Neuronal stem cell (in vitro differentiated cells): ENCODE data around the gene NWD2.

ENCODE experiments used
- DNase-seq: peaks from one replicate; pipeline ENCODE4 v3.0.0-alpha.2; 2013; ENCODE audit warnings: low spot score
- H2AFZ ChIP-seq: one replicate; pipeline ENCODE4 v1.6.1; 2013; ENCODE audit warnings: mild to moderate bottlenecking, low read length, inconsistent platforms
- H2AK5ac ChIP-seq: 2 replicates; pipeline ENCODE4 v1.6.1; 2013; ENCODE audit warnings: low read depth, mild to moderate bottlenecking, inconsistent platforms, low read length, moderate library complexity, mixed read lengths
- H2BK120ac ChIP-seq: 2 replicates; pipeline ENCODE4 v1.6.1; 2013; ENCODE audit warnings: low read depth, mild to moderate bottlenecking, inconsistent platforms, low read length, moderate library complexity, mixed read lengths
- H2BK12ac ChIP-seq: one replicate; pipeline ENCODE4 v1.6.1; 2013; ENCODE audit warnings: low read length, inconsistent platforms
- H2BK15ac ChIP-seq: 2 replicates; pipeline ENCODE4 v1.6.1; 2013; ENCODE audit warnings: mild to moderate bottlenecking, low read length, inconsistent platforms, mixed read lengths
- H2BK5ac ChIP-seq: one replicate; pipeline ENCODE4 v1.6.1; 2013; ENCODE audit warnings: inconsistent platforms, mild to moderate bottlenecking, low read length, moderate library complexity
- H3K14ac ChIP-seq: one replicate; pipeline ENCODE4 v1.6.1; 2013; ENCODE audit warnings: low read length, inconsistent platforms
- H3K18ac ChIP-seq: 2 replicates; pipeline ENCODE4 v1.6.1; 2013; ENCODE audit warnings: low read length, inconsistent platforms
- H3K23ac ChIP-seq: 2 replicates; pipeline ENCODE4 v1.6.1; 2013; ENCODE audit warnings: low read depth, mild to moderate bottlenecking, mixed read lengths, low read length, inconsistent platforms; ENCODE audit not compliant: poor library complexity
- H3K27ac ChIP-seq: replicated peaks from 3 replicates; pipeline ENCODE4 v1.5.1; 2013; ENCODE audit warnings: low read length, inconsistent platforms
- H3K27me3 ChIP-seq, 3 experiments: 2 replicates each; pipeline ENCODE4 v1.6.1; 2013; ENCODE audit warnings: low read length in 3 of 3, mild to moderate bottlenecking in 2 of 3, inconsistent platforms in 1 of 3, low read depth in 1 of 3, mixed read lengths in 1 of 3, moderate library complexity in 1 of 3; ENCODE audit not compliant: control insufficient read depth in 3 of 3, insufficient read depth in 3 of 3
- H3K36me3 ChIP-seq, 2 donors: replicated peaks in 1 of 2; 2 replicates each; pipeline ENCODE4 v1.6.1; 2013; ENCODE audit warnings: low read length in 2 of 2; ENCODE audit not compliant: control insufficient read depth in 2 of 2, insufficient read depth in 2 of 2
- H3K4ac ChIP-seq: 2 replicates; pipeline ENCODE4 v1.6.1; 2013; ENCODE audit warnings: inconsistent platforms, mild to moderate bottlenecking, low read length, moderate library complexity
- H3K4me1 ChIP-seq, 2 donors: 1 replicate in 1 of 2; 2 replicates in 1 of 2; pipeline ENCODE4 v1.6.1; 2013; ENCODE audit warnings: low read length in 2 of 2, low read depth in 1 of 2; ENCODE audit not compliant: control insufficient read depth in 2 of 2, insufficient read depth in 1 of 2
- H3K4me2 ChIP-seq: one replicate; pipeline ENCODE4 v1.6.1; 2013; ENCODE audit warnings: mild to moderate bottlenecking, low read length, inconsistent platforms; ENCODE audit not compliant: insufficient read depth, poor library complexity, severe bottlenecking
- H3K4me3 ChIP-seq, 2 donors: 2 replicates each; pipeline ENCODE4 v1.5.1; 2013; ENCODE audit warnings: low read length in 2 of 2, mild to moderate bottlenecking in 2 of 2, inconsistent platforms in 1 of 2, moderate library complexity in 1 of 2
- H3K79me1 ChIP-seq: one replicate; pipeline ENCODE4 v1.6.1; 2013; ENCODE audit warnings: low read depth, mild to moderate bottlenecking, inconsistent platforms, low read length, moderate library complexity
- H3K9ac ChIP-seq: one replicate; pipeline ENCODE4 v1.6.1; 2013; ENCODE audit warnings: mild to moderate bottlenecking, low read depth, low read length, inconsistent platforms; ENCODE audit not compliant: poor library complexity
- H3K9me3 ChIP-seq, 2 donors: replicated peaks in 1 of 2; 2 replicates each; pipeline versions ENCODE3 to v1.6.1; 2013; ENCODE audit warnings: low read length in 2 of 2, mild to moderate bottlenecking in 2 of 2, inconsistent platforms in 1 of 2, low read depth in 1 of 2, mixed read lengths in 1 of 2, moderate library complexity in 1 of 2; ENCODE audit not compliant: control insufficient read depth in 2 of 2, insufficient read depth in 1 of 2
- H4K8ac ChIP-seq: one replicate; pipeline ENCODE4 v1.6.1; 2013; ENCODE audit warnings: low read depth, mild to moderate bottlenecking, inconsistent platforms, low read length, moderate library complexity
- H4K91ac ChIP-seq: one replicate; pipeline ENCODE4 v1.6.1; 2013; ENCODE audit warnings: low read length, low read depth, mild to moderate bottlenecking, inconsistent platforms; ENCODE audit not compliant: poor library complexity
- WGBS, 2 donors: extraction: QIAGEN DNeasy Blood & Tissue Kit; methylation state at CpG; one replicate each; pipeline ENCODE4 v1.1.7; 2013; ENCODE audit warnings: missing lambda C conversion rate in 2 of 2, mixed read lengths in 1 of 2; ENCODE audit not compliant: insufficient read length in 2 of 2, insufficient replicate concordance in 1 of 2; ENCODE audit errors: extremely low coverage in 2 of 2; 5-methylcytosine and 5-hydroxymethylcytosine counted together

NWD2 gene

GRCh38 chr4:37305984-37306383 is 61.4 kb downstream of the NWD2 start:
- H4K8ac ChIP-seq: no peak overlapping the region
- H3K4ac ChIP-seq: no peak overlapping the region
- no peak overlapping the region for H3K4me2 ChIP-seq
- H3K4me3 ChIP-seq: no peak overlapping the region
- H2AK5ac ChIP-seq: no peak overlapping the region
- no peaks in the 10 kb centered on the region for H3K36me3 ChIP-seq
- no peak overlapping the region for H2BK12ac ChIP-seq
- no peak overlapping the region for H2BK5ac ChIP-seq
- H3K27me3 ChIP-seq: no peaks in the 10 kb centered on the region
- H2BK15ac ChIP-seq: no peak overlapping the region
- no peak overlapping the region for H3K23ac ChIP-seq
- H2BK120ac ChIP-seq: no peak overlapping the region
- no peak overlapping the region for H4K91ac ChIP-seq
- H3K9ac ChIP-seq: no peak overlapping the region
- no peak overlapping the region for H3K27ac ChIP-seq
- no peaks in the 10 kb centered on the region for H3K79me1 ChIP-seq
- no peak overlapping the region for H3K14ac ChIP-seq
- H3K4me1 ChIP-seq: no peaks in the 10 kb centered on the region
- DNase-seq: no peak
- H2AFZ ChIP-seq: no peak overlapping the region
- WGBS, 2 donors: no CpG with 5 or more reads among the region's 1 CpG
- no peak overlapping the region for H3K18ac ChIP-seq
- H3K9me3 ChIP-seq: peaks cover 0 to 4% of the 10 kb centered on the region in 2 donors

DNA sequence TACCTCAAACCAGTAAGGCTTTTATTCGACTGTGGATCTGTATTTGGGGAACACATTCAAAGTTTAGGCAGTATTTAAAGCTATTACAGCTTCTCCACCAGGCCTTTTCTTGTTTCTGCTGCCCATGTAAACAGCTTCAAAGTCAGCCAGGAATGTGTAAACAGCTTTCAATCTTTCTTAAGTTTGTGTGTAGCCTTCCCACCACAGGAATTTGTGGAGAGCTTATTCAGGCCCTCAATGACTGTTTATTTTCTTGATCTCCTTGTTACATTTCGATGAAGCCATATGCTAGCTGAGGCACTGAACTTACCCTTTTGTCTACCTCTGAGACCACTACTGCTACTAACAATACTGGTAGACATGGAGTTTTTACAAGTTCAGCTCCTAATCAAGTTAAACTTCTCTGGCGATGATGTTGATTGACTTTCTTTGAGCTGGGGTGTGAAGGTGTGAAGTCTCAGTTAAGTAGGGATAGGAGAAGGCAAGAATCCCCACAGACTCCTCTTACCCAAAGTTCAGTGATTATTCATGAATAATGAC is 72.6 kb downstream of the NWD2 start:
- Histone ChIP-seq H3K27ac (no peak overlapping the region), H3K4me1 (no peaks in the 10 kb centered on the region), H4K8ac (no peak overlapping the region), H2BK5ac (no peak overlapping the region), H2BK12ac (no peak overlapping the region), H2BK120ac (no peak overlapping the region), H2AFZ (no peak overlapping the region), H2AK5ac (no peak overlapping the region), H3K36me3 (no peaks in the 10 kb centered on the region), H3K4me2 (no peak overlapping the region), H3K9ac (no peak overlapping the region), H3K4ac (no peak overlapping the region), H2BK15ac (no peak overlapping the region), H3K4me3 (no peak overlapping the region), H3K9me3 (no peaks in the 10 kb centered on the region), H3K79me1 (no peaks in the 10 kb centered on the region), H4K91ac (no peak overlapping the region), H3K14ac (no peak overlapping the region), H3K18ac (no peak overlapping the region), H3K23ac (no peak overlapping the region), H3K27me3 (no peaks in the 10 kb centered on the region)
- DNase-seq: no peak
- WGBS, 2 donors: no CpG with 5 or more reads among the region's 3 CpGs

GRCh38 chr4:37320513-37321235 is 76.1 kb downstream of the NWD2 start:
- Histone ChIP-seq H2BK12ac (no peak overlapping the region), H3K4ac (no peak overlapping the region), H3K4me2 (no peak overlapping the region), H2AFZ (no peak overlapping the region), H2BK5ac (no peak overlapping the region), H3K9ac (no peak overlapping the region), H2AK5ac (no peak overlapping the region), H3K27me3 (no peaks in the 10 kb centered on the region), H3K36me3 (no peaks in the 10 kb centered on the region), H3K27ac (no peak overlapping the region), H3K18ac (no peak overlapping the region), H4K91ac (no peak overlapping the region), H3K9me3 (no peaks in the 10 kb centered on the region), H3K4me3 (no peak overlapping the region), H3K14ac (no peak overlapping the region), H2BK15ac (no peak overlapping the region), H4K8ac (no peak overlapping the region), H3K23ac (no peak overlapping the region), H2BK120ac (no peak overlapping the region), H3K4me1 (no peaks in the 10 kb centered on the region), H3K79me1 (no peaks in the 10 kb centered on the region)
- DNase-seq: no peak
- WGBS, 2 donors: no CpG with 5 or more reads among the region's 5 CpGs

DNA sequence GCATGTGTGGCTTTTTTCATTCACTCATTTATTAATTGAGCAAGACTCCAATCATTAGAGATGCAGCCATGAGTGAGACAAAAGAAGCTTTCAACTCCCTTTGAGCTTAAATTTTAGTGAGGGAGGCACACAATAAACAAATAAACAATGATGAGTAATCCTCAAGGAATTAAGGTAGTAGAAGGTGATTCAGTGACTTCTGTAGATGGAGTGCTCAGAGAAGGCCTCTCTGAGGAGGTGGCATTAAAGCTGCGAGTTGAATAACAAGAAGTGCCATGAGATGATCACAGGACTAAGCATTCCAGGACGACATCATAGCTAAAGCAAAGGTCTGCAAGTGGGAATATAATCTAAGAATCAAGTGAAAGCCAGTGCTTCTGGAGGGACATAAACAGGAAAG is 77.6 kb downstream of the NWD2 start:
- no peak overlapping the region for H3K23ac ChIP-seq
- H3K27ac ChIP-seq: no peak overlapping the region
- H3K9me3 ChIP-seq: no peaks in the 10 kb centered on the region
- no peak overlapping the region for H2AFZ ChIP-seq
- no peak overlapping the region for H2BK15ac ChIP-seq
- no peaks in the 10 kb centered on the region for H3K27me3 ChIP-seq
- H4K8ac ChIP-seq: no peak overlapping the region
- H3K14ac ChIP-seq: no peak overlapping the region
- H3K4me1 ChIP-seq: no peaks in the 10 kb centered on the region
- no peak overlapping the region for H3K18ac ChIP-seq
- no peaks in the 10 kb centered on the region for H3K79me1 ChIP-seq
- no peaks in the 10 kb centered on the region for H3K36me3 ChIP-seq
- H3K9ac ChIP-seq: no peak overlapping the region
- no peak for DNase-seq
- H2BK120ac ChIP-seq: no peak overlapping the region
- H3K4me2 ChIP-seq: no peak overlapping the region
- no peak overlapping the region for H3K4me3 ChIP-seq
- H2BK5ac ChIP-seq: no peak overlapping the region
- WGBS, 2 donors: no CpG with 5 or more reads among the region's 2 CpGs
- H2BK12ac ChIP-seq: no peak overlapping the region
- no peak overlapping the region for H3K4ac ChIP-seq
- H4K91ac ChIP-seq: no peak overlapping the region
- no peak overlapping the region for H2AK5ac ChIP-seq
